Neural progenitor cell (in vitro differentiated cells): ENCODE measurements around the gene PARD3B. TPM values are rescaled to one million over a fixed set of nuclear protein-coding genes. Genes with fewer than 3 reads are reported as not detected.

Experiments
- DNase-seq: peaks from one replicate; pipeline ENCODE4 v3.0.0-alpha.2; 2016; ENCODE audit warnings: low spot score
- H2AFZ ChIP-seq: fragments of 200-600 bp; sonication (generic); replicated peaks from 2 replicates; pipeline ENCODE4 v1.6.1; 2016; ENCODE audit warnings: antibody characterized with exemption
- H3F3A ChIP-seq: fragments of 200-600 bp; sonication (generic); 2 replicates; pipeline ENCODE4 v1.6.1; 2016; ENCODE audit warnings: antibody characterized with exemption, low read depth
- H3K27ac ChIP-seq: fragments of 200-600 bp; sonication (generic); 2 replicates; pipeline ENCODE4 v1.5.1; 2016; ENCODE audit warnings: mild to moderate bottlenecking
- H3K27me3 ChIP-seq: fragments of 200-600 bp; sonication (generic); 2 replicates; pipeline ENCODE4 v1.6.1; 2016; ENCODE audit warnings: mild to moderate bottlenecking, moderate library complexity
- H3K36me3 ChIP-seq: fragments of 200-600 bp; sonication (generic); 2 replicates; pipeline ENCODE4 v1.5.1; 2016
- H3K4me1 ChIP-seq: fragments of 200-600 bp; sonication (generic); 2 replicates; pipeline ENCODE4 v1.6.1; 2016; ENCODE audit warnings: mixed run types
- H3K4me2 ChIP-seq: fragments of 200-600 bp; sonication (generic); 2 replicates; pipeline ENCODE4 v1.6.1; 2016
- H3K4me3 ChIP-seq: fragments of 200-600 bp; sonication (generic); 2 replicates; pipeline ENCODE4 v1.5.1; 2016
- H3K79me2 ChIP-seq: fragments of 200-600 bp; sonication (generic); 2 replicates; pipeline ENCODE4 v1.6.1; 2016; ENCODE audit warnings: low read depth
- H3K9ac ChIP-seq: fragments of 200-600 bp; sonication (generic); 2 replicates; pipeline ENCODE4 v1.6.1; 2016
- H3K9me3 ChIP-seq: fragments of 200-600 bp; sonication (generic); 2 replicates; pipeline ENCODE4 v1.5.1; 2016; ENCODE audit warnings: low read depth
- H4K20me1 ChIP-seq: fragments of 200-600 bp; sonication (generic); 2 replicates; pipeline ENCODE4 v1.6.1; 2016; ENCODE audit warnings: low read depth
- H3K27ac Mint-ChIP-seq: 3 replicates; pipeline ENCODE4 v1.8.0; 2021; ENCODE audit warnings: mixed read lengths
- H3K27me3 Mint-ChIP-seq: 2 replicates; pipeline ENCODE4 v1.8.0; 2022; ENCODE audit warnings: low read depth, mild to moderate bottlenecking, inconsistent platforms, moderate library complexity, mixed read lengths; ENCODE audit not compliant: insufficient read depth
- H3K36me3 Mint-ChIP-seq: 3 replicates; pipeline ENCODE4 v1.8.0; 2021; ENCODE audit warnings: mixed read lengths
- H3K4me1 Mint-ChIP-seq: 3 replicates; pipeline ENCODE4 v1.8.0; 2021; ENCODE audit warnings: mixed read lengths
- H3K4me3 Mint-ChIP-seq: 3 replicates; pipeline ENCODE4 v1.8.0; 2021; ENCODE audit warnings: mild to moderate bottlenecking, moderate library complexity, mixed read lengths
- H3K9me3 Mint-ChIP-seq: 3 replicates; pipeline ENCODE4 v1.8.0; 2020; ENCODE audit warnings: mixed read lengths
- CTCF ChIP-seq: fragments of 200-600 bp; sonication (generic); IDR thresholded peaks from 2 replicates; pipeline ENCODE4 v1.5.1; 2017; ENCODE audit warnings: antibody characterized with exemption, mild to moderate bottlenecking
- EZH2 ChIP-seq: fragments of 200-600 bp; sonication (generic); IDR thresholded peaks from 2 replicates; pipeline ENCODE4 v1.6.1; 2017; ENCODE audit warnings: antibody characterized with exemption, mild to moderate bottlenecking, moderate library complexity
- EZH2phosphoT487 ChIP-seq: fragments of 200-600 bp; sonication (generic); IDR thresholded peaks from 2 replicates; pipeline ENCODE4 v1.6.1; 2017; ENCODE audit warnings: antibody characterized with exemption
- total RNA-seq: library from RNA; depleted of rRNA; stranded (reverse); fragments of >200 nt; gene quantifications from 2 replicates; pipeline ENCODE4 v1.2.3, GENCODE V29; 2015; ENCODE audit warnings: low replicate concordance

PARD3B gene
- total RNA-seq, 1 donor from 2014 or later, result 8.4 TPM

GRCh38 chr2:205555566-205556230, 1010.4 kb downstream of the PARD3B start:
- H3F3A ChIP-seq, result no peaks in the 10 kb centered on the region
- H3K79me2 ChIP-seq, result no peaks in the 10 kb centered on the region
- Mint-ChIP-seq H3K27ac (no peak overlapping the region), H3K27me3 (no peaks in the 10 kb centered on the region), H3K9me3 (no peaks in the 10 kb centered on the region), H3K4me1 (peaks cover 15% of the 10 kb centered on the region), H3K36me3 (no peaks in the 10 kb centered on the region), H3K4me3 (no peak overlapping the region)
- H3K27ac ChIP-seq, result no peak overlapping the region
- H3K9me3 ChIP-seq, result no peaks in the 10 kb centered on the region
- no peaks in the 10 kb centered on the region for H3K27me3 ChIP-seq
- no peak overlapping the region for H2AFZ ChIP-seq
- DNase-seq, result no peak
- H3K4me2 ChIP-seq, result no peak overlapping the region
- no peak overlapping the region for H3K4me3 ChIP-seq
- H3K4me1 ChIP-seq, result peaks cover 14% of the 10 kb centered on the region
- H3K36me3 ChIP-seq, result no peaks in the 10 kb centered on the region
- no peaks in the 10 kb centered on the region for H4K20me1 ChIP-seq
- H3K9ac ChIP-seq, result no peak overlapping the region
- no peak for TF ChIP-seq EZH2
- no peak for TF ChIP-seq EZH2phosphoT487
- no peak for TF ChIP-seq CTCF

- Histone ChIP-seq H3K4me3 (no peak overlapping the region), H3K4me1 (peaks cover 14% of the 10 kb centered on the region), H3F3A (no peaks in the 10 kb centered on the region), H3K36me3 (no peaks in the 10 kb centered on the region), H3K9me3 (no peaks in the 10 kb centered on the region), H4K20me1 (no peaks in the 10 kb centered on the region), H3K27me3 (no peaks in the 10 kb centered on the region), H3K79me2 (no peaks in the 10 kb centered on the region), H3K9ac (no peak overlapping the region), H2AFZ (no peak overlapping the region), H3K4me2 (no peak overlapping the region), H3K27ac (no peak overlapping the region)
- no peaks in the 10 kb centered on the region for H3K9me3 Mint-ChIP-seq
- H3K27ac Mint-ChIP-seq, result no peak overlapping the region
- H3K27me3 Mint-ChIP-seq, result no peaks in the 10 kb centered on the region
- no peaks in the 10 kb centered on the region for H3K36me3 Mint-ChIP-seq
- no peak for TF ChIP-seq EZH2
- TF ChIP-seq CTCF, result no peak
- no peak for TF ChIP-seq EZH2phosphoT487
- H3K4me1 Mint-ChIP-seq, result peaks cover 15% of the 10 kb centered on the region
- no peak overlapping the region for H3K4me3 Mint-ChIP-seq
- DNase-seq, result no peak
Observed at GRCh38 chr2:205556357-205556756, 1011.1 kb downstream of the PARD3B start.

- Mint-ChIP-seq H3K27me3 (no peaks in the 10 kb centered on the region), H3K4me1 (peaks cover 20% of the 10 kb centered on the region), H3K4me3 (peak overlapping the region; percentile 9), H3K27ac (peak overlapping the region; percentile 44), H3K36me3 (no peaks in the 10 kb centered on the region), H3K9me3 (no peaks in the 10 kb centered on the region)
- no peak overlapping the region for H3K27ac ChIP-seq
- H2AFZ ChIP-seq, result no peak overlapping the region
- H3K4me3 ChIP-seq, result no peak overlapping the region
- TF ChIP-seq CTCF, result peak; percentile 26
- TF ChIP-seq EZH2phosphoT487, result no peak
- H3K9ac ChIP-seq, result no peak overlapping the region
- H3K4me2 ChIP-seq, result no peak overlapping the region
- DNase-seq, result peak; percentile 13
- no peaks in the 10 kb centered on the region for H3K36me3 ChIP-seq
- no peaks in the 10 kb centered on the region for H4K20me1 ChIP-seq
- H3K9me3 ChIP-seq, result no peaks in the 10 kb centered on the region
- no peaks in the 10 kb centered on the region for H3F3A ChIP-seq
- H3K4me1 ChIP-seq, result peaks cover 14% of the 10 kb centered on the region
- no peaks in the 10 kb centered on the region for H3K27me3 ChIP-seq
- no peaks in the 10 kb centered on the region for H3K79me2 ChIP-seq
Observed at GRCh38 chr2:205556841-205557539, 1011.7 kb downstream of the PARD3B start.
